Spleen (tissue), 7 donors: ENCODE results near the gene CPT1B.
"Not testable (repeated sequence)": the region's sequence is repeated elsewhere in the genome, so short reads cannot be mapped to it uniquely, and the experiment has no call there.

ENCODE experiments used
- CTCF ChIP-seq, 11 experiments: fragments of 200-600 bp in 7 of 11; fragments of 450-650 bp in 4 of 11; sonication (generic) in 4 of 11; IDR thresholded peaks in 8 of 11; conservative IDR thresholded peaks in 3 of 11; 1 replicate in 7 of 11; 2 replicates in 4 of 11; pipeline versions ENCODE4 v1.4.0 to v1.8.0; 2016 to 2021; ENCODE audit warnings: antibody characterized with exemption in 11 of 11, inconsistent platforms in 4 of 11, mild to moderate bottlenecking in 1 of 11
- POLR2AphosphoS5 ChIP-seq, 3 donors: sonication (generic); formaldehyde crosslinking; IDR thresholded peaks; one replicate each; pipeline ENCODE4 v1.5.1; 2017; ENCODE audit warnings: antibody characterized with exemption in 3 of 3
- donor health status: DM: no; HTN: no; CAD: no; lungs with moderate emphysema.
- donor health status: DM: no; HTN: no; CAD: no.
- donor health status: DM: no; HTN: no; CAD: no.

- not testable (repeated sequence) for TF ChIP-seq CTCF (IDR thresholded peaks at IDR 0.05 in 8 of 11, conservative IDR thresholded peaks at IDR 0.05 in 3 of 11); POLR2AphosphoS5 (IDR thresholded peaks at IDR 0.05)
These were observed 30.0 kb upstream of the CPT1B start for GRCh38 chr22:50608058-50608840.
